SK-N-SH (cell line): ENCODE measurements around the gene SART1. TPM values are rescaled to one million over a fixed set of nuclear protein-coding genes. Genes with fewer than 3 reads are reported as not detected.

Experiments
- CTCF ChIA-PET: fragments of 300-600, 350-600 bp; formaldehyde crosslinking; extraction: SDS; loops from one replicate; lab custom pipeline; 2021; lab: Yijun Ruan, JAX
- POLR2A ChIA-PET: fragments of 350-600 bp; sonication (Branson Sonifier 250); formaldehyde crosslinking; extraction: SDS; loops from one replicate; lab custom pipeline; 2020; ENCODE audit warnings: antibody characterized with exemption, inconsistent platforms; lab: Yijun Ruan, JAX
- DNase-seq: peaks from one replicate; pipeline ENCODE4 v3.0.0; 2012
- H2AFZ ChIP-seq: fragments of 200-600 bp; sonication (generic); 2 replicates; pipeline ENCODE4 v1.8.1; 2016; ENCODE audit warnings: antibody characterized with exemption, mild to moderate bottlenecking, low read depth
- H3F3A ChIP-seq: fragments of 200-600 bp; sonication (generic); replicated peaks from 2 replicates; pipeline ENCODE3; 2016; ENCODE audit warnings: antibody characterized with exemption, mild to moderate bottlenecking; ENCODE audit not compliant: insufficient read depth
- H3K27ac ChIP-seq, 2 experiments: fragments of 200-500 bp in 1 of 2; fragments of 200-600 bp in 1 of 2; sonication (Bioruptor generic) in 1 of 2; sonication (generic), shearing (Covaris generic) in 1 of 2; 2 replicates each; pipeline versions ENCODE4 v1.5.1 to v1.6.1; 2014 to 2016; ENCODE audit warnings: low read depth in 2 of 2, inconsistent platforms in 1 of 2, low read length in 1 of 2, mild to moderate bottlenecking in 1 of 2, mixed read lengths in 1 of 2
- H3K27me3 ChIP-seq: fragments of 200-600 bp; sonication (generic), shearing (Covaris generic); 2 replicates; pipeline ENCODE4 v1.6.1; 2016; ENCODE audit warnings: mixed run types; ENCODE audit not compliant: insufficient read depth
- H3K36me3 ChIP-seq, 2 experiments: fragments of 200-500 bp in 1 of 2; fragments of 200-600 bp in 1 of 2; sonication (Bioruptor generic) in 1 of 2; sonication (generic) in 1 of 2; replicated peaks in 1 of 2; 2 replicates each; pipeline versions ENCODE3 to v1.5.1; 2014 to 2016; ENCODE audit warnings: low read length in 1 of 2, mild to moderate bottlenecking in 1 of 2; ENCODE audit not compliant: insufficient read depth in 2 of 2, control insufficient read depth in 1 of 2
- H3K4me1 ChIP-seq, 2 experiments: fragments of 200-500 bp in 1 of 2; fragments of 200-600 bp in 1 of 2; sonication (Bioruptor generic) in 1 of 2; sonication (generic), shearing (Covaris generic) in 1 of 2; 2 replicates each; pipeline versions ENCODE4 v1.5.1 to v1.6.1; 2014 to 2016; ENCODE audit warnings: low read depth in 1 of 2, low read length in 1 of 2, mixed run types in 1 of 2; ENCODE audit not compliant: insufficient read depth in 2 of 2, control insufficient read depth in 1 of 2
- H3K4me2 ChIP-seq: fragments of 200-600 bp; sonication (generic), shearing (Covaris generic); 2 replicates; pipeline ENCODE4 v1.6.1; 2017; ENCODE audit warnings: mixed run types
- H3K4me3 ChIP-seq, 2 experiments: fragments of 200-500 bp in 1 of 2; fragments of 200-600 bp in 1 of 2; sonication (Bioruptor generic) in 1 of 2; sonication (generic), shearing (Covaris generic) in 1 of 2; 2 replicates each; pipeline versions ENCODE4 v1.5.1 to v1.8.1; 2014 to 2016; ENCODE audit warnings: low read depth in 2 of 2, inconsistent platforms in 1 of 2, low read length in 1 of 2, mild to moderate bottlenecking in 1 of 2, mixed read lengths in 1 of 2, moderate library complexity in 1 of 2
- H3K79me2 ChIP-seq: fragments of 200-600 bp; sonication (generic); 2 replicates; pipeline ENCODE4 v1.8.1; 2017; ENCODE audit warnings: mild to moderate bottlenecking; ENCODE audit not compliant: insufficient read depth
- H3K9ac ChIP-seq: fragments of 200-600 bp; sonication (generic); 2 replicates; pipeline ENCODE4 v1.6.1; 2017; ENCODE audit warnings: mixed run types
- H3K9me2 ChIP-seq: fragments of 200-600 bp; sonication (generic); 2 replicates; pipeline ENCODE4 v1.6.1; 2017; ENCODE audit warnings: mixed run types
- H3K9me3 ChIP-seq: fragments of 200-600 bp; sonication (generic); 2 replicates; pipeline ENCODE4 v1.6.1; 2017; ENCODE audit warnings: mixed run types, mild to moderate bottlenecking, moderate library complexity
- H4K20me1 ChIP-seq: fragments of 200-600 bp; sonication (generic); 2 replicates; pipeline ENCODE4 v1.6.1; 2017; ENCODE audit warnings: mild to moderate bottlenecking, mixed run types; ENCODE audit not compliant: insufficient read depth
- CTCF ChIP-seq: fragments of 200-600 bp; sonication (generic); IDR thresholded peaks from 2 replicates; pipeline ENCODE4 v1.6.1; 2017; ENCODE audit warnings: antibody characterized with exemption, mild to moderate bottlenecking, moderate library complexity
- ELF1 ChIP-seq: IDR thresholded peaks from 2 replicates; pipeline ENCODE4 v1.4.0; 2012
- EP300 ChIP-seq, 2 experiments: IDR thresholded peaks; 2 replicates each; pipeline versions ENCODE4 v1.4.0 to v1.6.1; 2012; ENCODE audit warnings: borderline replicate concordance in 1 of 2, low read depth in 1 of 2, low read length in 1 of 2
- EZH2phosphoT487 ChIP-seq: fragments of 200-600 bp; sonication (generic); IDR thresholded peaks from 2 replicates; pipeline ENCODE4 v1.6.1; 2017; ENCODE audit warnings: low read depth, mixed run types, mild to moderate bottlenecking, antibody characterized with exemption, moderate library complexity, borderline replicate concordance
- FOXM1 ChIP-seq: IDR thresholded peaks from 2 replicates; pipeline ENCODE4 v1.4.0; 2012; ENCODE audit warnings: low read depth, mild to moderate bottlenecking
- IRF3 ChIP-seq: fragments of 150-350 bp; IDR thresholded peaks from 2 replicates; pipeline ENCODE4 v1.6.1; 2016; ENCODE audit warnings: mild to moderate bottlenecking, low read depth, low read length
- JUND ChIP-seq: IDR thresholded peaks from 2 replicates; pipeline ENCODE4 v1.4.0; 2012
- MXI1 ChIP-seq: IDR thresholded peaks from 2 replicates; pipeline ENCODE4 v1.6.1; 2012; ENCODE audit warnings: mild to moderate bottlenecking, low read depth, low read length, improper control_type of control experiment
- NFIC ChIP-seq: IDR thresholded peaks from 2 replicates; pipeline ENCODE4 v1.4.0; 2012; ENCODE audit warnings: borderline replicate concordance
- REST ChIP-seq: IDR thresholded peaks from 2 replicates; pipeline ENCODE4 v1.6.1; 2012; ENCODE audit warnings: mild to moderate bottlenecking, low read depth, low read length, moderate library complexity
- RXRA ChIP-seq: IDR thresholded peaks from 2 replicates; pipeline ENCODE4 v1.4.0; 2012; ENCODE audit warnings: low read depth, mild to moderate bottlenecking, borderline replicate concordance
- SIN3A ChIP-seq: IDR thresholded peaks from 2 replicates; pipeline ENCODE4 v1.6.1; 2012; ENCODE audit warnings: low read depth, mild to moderate bottlenecking, low read length, moderate library complexity, borderline replicate concordance
- SMC3 ChIP-seq: IDR thresholded peaks from 2 replicates; pipeline ENCODE4 v1.6.1; 2012; ENCODE audit warnings: low read depth, low read length, improper control_type of control experiment
- TEAD4 ChIP-seq: IDR thresholded peaks from 2 replicates; pipeline ENCODE4 v1.4.0; 2012; ENCODE audit warnings: mild to moderate bottlenecking, borderline replicate concordance; ENCODE audit not compliant: insufficient read depth
- USF1 ChIP-seq: IDR thresholded peaks from 2 replicates; pipeline ENCODE4 v1.4.0; 2012; ENCODE audit warnings: low read depth, borderline replicate concordance
- USF2 ChIP-seq: fragments of 150-350 bp; IDR thresholded peaks from 2 replicates; pipeline ENCODE4 v1.6.1; 2017; ENCODE audit warnings: antibody characterized with exemption, low read length, low read depth, borderline replicate concordance
- WGBS: methylation state at CpG from one replicate; pipeline ENCODE4 v1.1.6; 2017; ENCODE audit warnings: low lambda C conversion rate; 5-methylcytosine and 5-hydroxymethylcytosine counted together
- polyA plus RNA-seq, 3 experiments: library from polyadenylated mRNA; depleted of rRNA; stranded (reverse); fragments of >200 nt; gene quantifications; 2 replicates each; pipeline ENCODE4 v1.2.3, GENCODE V29; 2012

Gene SART1
- polyA plus RNA-seq, 1 of the 3 experiments (the other 2 are of a cell fraction), result 73.6 TPM

GRCh38 chr11:65925397-65925796, 36.1 kb upstream of the SART1 start:
- TF ChIP-seq SMC3, result no peak
- TF ChIP-seq TEAD4, result no peak
- TF ChIP-seq, all 33 proteins: peak for 0
- Histone ChIP-seq H2AFZ (no peak overlapping the region), H4K20me1 (0 out of 2 replicates have a peak, but pooled peaks cover 4% of the 10 kb centered on the region), H3K9ac (no peak overlapping the region), H3K9me3 (no peaks in the 10 kb centered on the region), H3K36me3 (peaks cover 10 to 32% of the 10 kb centered on the region in 2 experiments), H3K79me2 (peaks cover 18% of the 10 kb centered on the region), H3F3A (peaks cover 27% of the 10 kb centered on the region), H3K4me3 (no peak overlapping the region; a peak in 1 of 4 replicates), H3K4me2 (peak overlapping the region; percentile 42; the same call in 1 of the 2 replicates), H3K4me1 (peaks cover 6 to 15% of the 10 kb centered on the region in 2 experiments; a peak in 3 of 4 replicates), H3K9me2 (no peaks in the 10 kb centered on the region), H3K27me3 (no peaks in the 10 kb centered on the region), H3K27ac (peak overlapping the region; percentile 4 to 33; a peak in 2 of 4 replicates)
- ChIA-PET POLR2A (interaction anchor here (1.4 kb wide), 1 partner anchor 37 kb away, joined by 6 read pairs; the partner anchor contains the start of gene SART1), CTCF (interaction anchor here (1.3 to 1.7 kb wide), 3 partner anchors 13 to 41 kb away, joined by 4 to 6 read pairs (median 5); partner anchors contain the start of gene FIBP)
- DNase-seq, result no peak
- WGBS, result 23% methylated on average over 2 of the region's 2 CpGs

- Histone ChIP-seq H3K4me2 (no peak overlapping the region), H3K27ac (no peak overlapping the region), H3K9me2 (no peaks in the 10 kb centered on the region), H3K9me3 (no peaks in the 10 kb centered on the region), H2AFZ (no peak overlapping the region), H3K4me3 (no peak overlapping the region), H3K9ac (no peak overlapping the region), H3K4me1 (peaks cover 0 to 10% of the 10 kb centered on the region in 2 experiments; a peak in 2 of 4 replicates), H4K20me1 (no peaks in the 10 kb centered on the region), H3K36me3 (peaks cover 0 to 17% of the 10 kb centered on the region in 2 experiments), H3F3A (peaks cover 25% of the 10 kb centered on the region), H3K27me3 (no peaks in the 10 kb centered on the region), H3K79me2 (no peaks in the 10 kb centered on the region; the same call in 1 of the 2 replicates)
- CTCF ChIA-PET, result interaction anchor here (0.8 kb wide), 1 partner anchor 40 kb away, joined by 3 read pairs; the partner anchor contains the start of gene FIBP
- 90% methylated on average over 9 of the region's 9 CpGs for WGBS
- DNase-seq, result no peak
- POLR2A ChIA-PET, result no interaction called here
- TF ChIP-seq SIN3A (no peak), EZH2phosphoT487 (no peak), JUND (no peak), ELF1 (no peak), MXI1 (no peak), IRF3 (no peak), USF1 (no peak), EP300 (IDR thresholded peaks at IDR 0.05; ENCODE audit: borderline replicate concordance in 1 of 2, low read depth in 1 of 2, low read length in 1 of 2) (no peak), FOXM1 (no peak), CTCF (no peak), RXRA (no peak), NFIC (no peak), USF2 (no peak), REST (no peak)
Measured at GRCh38 chr11:65927904-65928397, 33.6 kb upstream of the SART1 start.
